Renal cortical epithelial cell (primary cell): Measurements from ENCODE around the gene ACHE. TPM values are rescaled to one million over a fixed set of nuclear protein-coding genes. Genes with fewer than 3 reads are reported as not detected.

ENCODE experiments used
- DNase-seq: peaks from one replicate; pipeline ENCODE4 v3.0.0-alpha.2; 2011; ENCODE audit warnings: low read depth
- total RNA-seq: library from RNA; depleted of rRNA; stranded (reverse); fragments of >200 nt; gene quantifications from 2 replicates; pipeline ENCODE4 v1.2.3, GENCODE V29; 2014

Gene ACHE
- total RNA-seq, 1 donor from 2014 or later, result 0.94 TPM

GRCh38 chr7:100896732-100897608 is 1.3 kb upstream of the ACHE start:
- DNase-seq, result no peak

DNA sequence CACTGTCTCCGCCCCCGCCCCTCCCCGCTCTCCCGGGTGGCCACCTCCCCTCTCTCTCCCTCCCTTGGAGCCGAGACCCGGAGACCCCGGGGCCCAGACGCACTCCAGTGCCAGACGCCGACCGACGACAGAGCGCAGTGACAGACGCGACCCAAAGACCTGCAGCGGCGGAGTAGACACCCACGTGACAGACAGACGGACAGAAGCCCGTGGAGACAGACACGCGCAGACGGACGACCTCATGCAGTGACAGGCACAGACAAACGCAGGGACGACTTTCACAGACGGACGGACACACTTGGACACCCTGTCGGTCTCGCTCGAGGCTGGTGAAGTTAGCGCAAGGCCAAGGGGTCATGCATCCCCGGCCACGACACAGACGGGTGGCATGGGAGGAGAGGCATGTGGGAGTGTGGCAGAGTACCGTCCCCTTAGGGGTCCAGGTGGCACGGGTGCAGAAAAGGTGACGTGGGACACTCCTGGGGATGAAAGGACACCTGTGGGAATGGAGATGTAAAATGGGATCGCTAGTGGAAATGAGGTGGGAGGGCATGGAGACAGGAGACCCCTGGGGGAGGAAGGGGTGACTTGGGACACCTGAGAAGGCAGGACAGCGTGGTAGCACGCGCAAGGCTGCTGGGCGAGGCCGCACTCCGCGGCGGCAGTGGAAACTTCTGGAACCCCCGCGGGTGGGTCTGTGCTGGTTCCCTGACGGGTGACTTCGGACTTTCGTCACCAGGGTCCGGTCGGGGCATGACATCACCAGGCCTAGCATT is 456 bp upstream of the ACHE start:
- no peak for DNase-seq

GRCh38 chr7:100894860-100895700 is 608 bp downstream of the ACHE start:
- DNase-seq, result no peak

GRCh38 chr7:100893910-100894721 is 1.6 kb downstream of the ACHE start:
- no peak for DNase-seq

DNA sequence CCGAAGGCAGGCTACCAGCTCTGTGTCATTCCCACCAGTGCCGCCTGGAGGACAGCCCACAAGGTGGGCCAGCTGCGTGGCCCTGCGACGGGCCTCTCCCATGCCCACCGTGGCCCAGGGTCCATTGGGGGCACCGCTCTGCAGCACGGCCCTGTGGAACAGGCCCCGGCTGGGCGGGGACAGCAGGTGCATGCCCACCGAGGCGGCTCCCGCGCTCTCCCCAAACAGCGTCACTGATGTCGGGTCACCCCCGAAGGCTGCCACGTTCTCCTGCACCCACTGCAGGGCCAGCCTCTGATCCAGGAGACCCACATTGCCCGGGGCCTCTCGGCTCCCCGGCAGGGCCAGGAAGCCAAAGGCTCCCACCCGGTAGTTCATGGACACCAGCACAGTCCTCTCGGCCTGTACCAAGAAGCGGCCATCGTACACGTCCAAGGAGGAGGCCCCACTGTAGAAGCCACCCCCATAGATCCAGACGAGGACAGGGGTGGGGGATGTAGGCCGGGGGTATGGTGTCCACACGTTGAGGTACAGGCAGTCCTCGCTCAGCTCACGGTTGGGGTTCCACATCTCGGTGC is 2.3 kb downstream of the ACHE start:
- DNase-seq, result no peak

- DNase-seq, result no peak
Measured at GRCh38 chr7:100892364-100893317, 3.0 kb downstream of the ACHE start.

GRCh38 chr7:100891568-100892247 is 4.0 kb downstream of the ACHE start:
- DNase-seq, result peak; percentile 78

- DNase-seq, result no peak
Measured at GRCh38 chr7:100890653-100891567, 4.8 kb downstream of the ACHE start.

GRCh38 chr7:100888988-100889750 is 6.5 kb downstream of the ACHE start, which contains the start of gene UFSP1:
Gene UFSP1, minus strand, starts transcription at chr7:100889715. Its CDS starts 444 bp downstream, at chr7:100889271.
- DNase-seq, result no peak

DNA sequence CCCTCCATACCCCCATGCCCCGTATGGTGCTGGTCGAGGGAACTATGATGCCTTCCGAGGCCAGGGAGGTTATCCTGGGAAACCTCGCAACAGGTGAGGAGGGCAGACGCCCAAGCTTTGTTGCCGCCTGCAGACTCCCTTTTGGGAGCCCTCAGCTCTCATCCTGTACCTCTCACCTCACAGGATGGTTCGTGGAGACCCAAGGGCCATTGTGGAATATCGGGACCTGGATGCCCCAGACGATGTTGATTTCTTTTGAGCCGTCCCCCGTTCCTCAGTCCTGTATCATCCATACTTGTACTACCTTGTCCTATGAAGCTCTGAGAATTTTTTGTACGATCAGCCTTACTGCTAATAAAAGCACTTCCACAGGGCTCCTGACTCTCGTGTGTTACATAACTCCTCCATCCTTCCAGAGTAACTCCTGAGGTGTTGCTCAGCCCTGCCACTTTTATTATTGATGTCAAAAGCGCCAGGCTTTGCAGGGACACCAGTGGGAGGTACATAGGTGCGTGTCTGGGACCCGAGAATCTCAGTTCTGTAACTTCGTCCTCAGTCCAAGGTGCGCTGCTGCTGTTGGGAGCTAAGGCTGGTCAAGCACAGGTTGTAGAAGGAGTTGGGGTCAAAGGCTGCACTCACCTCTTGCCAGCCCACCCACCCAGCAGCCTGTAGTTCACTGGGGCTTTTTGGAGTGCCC is 7.2 kb downstream of the ACHE start:
- DNase-seq, result no peak

DNA sequence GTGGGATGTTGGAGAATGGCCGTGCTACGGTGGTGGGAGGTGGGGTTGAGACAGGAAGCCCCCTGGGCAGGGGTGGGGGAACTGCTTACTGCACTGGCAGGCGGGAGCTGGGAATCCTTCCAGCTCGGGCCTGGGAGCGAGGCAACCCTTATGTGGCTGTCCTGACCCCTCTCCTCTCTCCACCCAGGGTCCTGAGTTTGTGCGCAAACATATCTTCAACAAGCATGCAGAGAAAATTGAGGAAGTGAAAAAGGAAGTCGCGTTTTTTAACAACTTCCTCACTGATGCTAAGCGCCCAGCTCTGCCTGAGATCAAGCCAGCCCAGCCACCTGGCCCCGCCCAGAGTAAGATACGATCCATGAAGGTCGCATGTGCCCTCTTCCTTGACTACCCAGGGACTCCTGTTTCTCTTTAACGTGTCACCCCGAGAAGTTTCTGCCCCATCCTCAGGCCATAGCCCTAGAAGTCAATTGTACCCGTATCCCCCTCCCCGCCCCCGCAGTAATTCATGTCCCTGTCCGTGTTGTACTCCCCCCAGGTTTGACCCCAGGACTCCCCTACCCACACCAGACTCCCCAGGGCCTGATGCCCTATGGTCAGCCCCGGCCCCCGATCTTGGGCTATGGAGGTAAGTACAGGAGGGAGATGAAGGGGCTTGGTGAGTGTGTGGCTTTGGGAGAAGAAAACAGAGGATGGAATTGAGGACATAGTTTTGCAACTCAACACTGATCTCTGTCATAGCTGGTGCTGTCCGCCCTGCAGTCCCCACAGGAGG is 8.0 kb downstream of the ACHE start:
- DNase-seq, result no peak

DNA sequence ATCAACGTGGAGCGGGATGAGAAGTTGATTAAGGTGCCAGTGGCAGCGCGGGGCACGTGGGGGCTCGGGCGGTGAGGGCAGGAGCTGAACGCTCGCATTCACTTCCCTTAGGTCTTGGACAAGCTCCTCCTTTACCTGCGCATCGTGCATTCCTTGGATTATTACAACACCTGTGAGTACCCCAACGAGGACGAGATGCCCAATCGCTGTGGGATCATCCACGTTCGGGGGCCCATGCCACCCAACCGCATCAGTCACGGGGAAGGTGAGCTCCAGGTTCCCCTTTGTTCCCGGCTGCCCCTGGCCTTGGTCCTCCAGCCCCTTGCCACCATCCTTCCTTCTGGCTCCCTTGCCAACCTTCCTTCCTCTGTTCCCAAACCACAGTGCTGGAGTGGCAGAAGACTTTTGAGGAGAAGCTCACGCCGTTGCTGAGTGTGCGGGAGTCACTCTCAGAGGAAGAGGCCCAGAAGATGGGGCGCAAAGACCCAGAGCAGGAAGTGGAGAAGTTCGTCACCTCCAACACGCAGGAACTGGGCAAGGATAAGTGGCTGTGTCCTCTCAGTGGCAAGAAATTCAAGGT is 8.7 kb downstream of the ACHE start:
- DNase-seq, result no peak

DNA sequence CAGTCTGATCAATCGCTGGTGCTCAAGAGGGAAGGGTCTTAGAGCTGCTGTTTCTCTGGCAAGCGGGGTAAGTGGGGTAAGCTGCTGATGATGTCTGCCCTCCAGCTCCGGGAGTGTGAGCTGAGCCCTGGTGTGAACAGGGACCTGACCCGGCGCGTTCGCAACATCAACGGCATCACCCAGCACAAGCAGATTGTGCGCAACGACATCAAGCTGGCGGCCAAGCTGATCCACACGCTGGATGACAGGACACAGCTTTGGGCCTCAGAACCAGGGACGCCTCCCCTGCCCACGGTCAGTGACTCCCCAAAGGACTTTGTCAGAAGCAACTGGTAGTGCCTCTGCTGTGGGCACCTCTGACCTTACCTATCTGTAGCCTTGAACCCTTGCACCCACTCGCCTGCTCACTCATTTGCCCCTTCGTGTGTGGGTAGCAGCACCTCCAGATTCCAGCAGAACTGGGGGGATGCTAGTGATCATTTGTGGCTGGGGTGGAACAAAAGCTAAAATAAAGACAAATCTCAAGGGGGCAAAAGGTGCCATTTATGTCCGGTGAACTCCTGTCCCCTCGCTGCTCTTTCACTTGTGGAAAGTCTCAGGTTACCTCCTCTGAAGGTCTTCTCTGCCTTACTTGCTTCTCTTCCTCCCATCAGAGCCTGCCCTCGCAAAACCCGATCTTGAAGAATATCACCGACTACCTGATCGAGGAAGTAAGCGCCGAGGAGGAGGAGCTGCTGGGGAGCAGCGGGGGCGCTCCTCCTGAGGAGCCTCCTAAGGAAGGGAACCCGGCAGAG is 9.3 kb downstream of the ACHE start:
- no peak for DNase-seq

GRCh38 chr7:100885440-100886141 is 10.1 kb downstream of the ACHE start:
- no peak for DNase-seq
